GM12878 (cell line): ENCODE data around the gene ZNRF3. TPM values are rescaled to one million over a fixed set of nuclear protein-coding genes. Genes with fewer than 3 reads are reported as not detected.

Experiments used
- ATAC-seq: fragments of 200-7000 bp; cut with Tn5 transposase; 3 replicates; pipeline ENCODE4 v1.9.1; 2020; ENCODE audit warnings: mild to moderate bottlenecking, moderate library complexity
- BruUV-seq: library from RNA; stranded (reverse); fragments of 400-500 nt; replicated peaks from 2 replicates; lab custom pipeline; 2021; lab: Mats Ljungman, UMichigan
- CTCF ChIA-PET: fragments of 300-600 bp; sonication (Branson Sonifier 250); formaldehyde crosslinking; extraction: SDS; loops from one replicate; lab custom pipeline; 2021; ENCODE audit warnings: inconsistent platforms; lab: Yijun Ruan, JAX
- POLR2A ChIA-PET: fragments of 350-600 bp; formaldehyde crosslinking; extraction: SDS; loops from one replicate; lab custom pipeline; 2021; ENCODE audit warnings: inconsistent platforms; lab: Charles Lee
- RAD21 ChIA-PET: fragments of 300-600 bp; sonication (Branson Sonifier 250); formaldehyde crosslinking; loops from one replicate; lab custom pipeline; 2023; ENCODE audit warnings: antibody characterized with exemption; ENCODE audit not compliant: unreplicated experiment; lab: Charles Lee
- SMC1A ChIA-PET: fragments of 300-600 bp; sonication (Branson Sonifier 250); formaldehyde crosslinking; loops from one replicate; lab custom pipeline; 2023; ENCODE audit not compliant: unreplicated experiment, uncharacterized antibody; lab: Charles Lee
- DNase-seq: peaks from one replicate; pipeline ENCODE4 v3.0.0-alpha.2; 2011; ENCODE audit warnings: low read depth, low spot score
- FAIRE-seq: peaks from 3 replicates; lab custom pipeline; 2011; peaks lifted over from hg19 to GRCh38; lab: Jason Lieb, UNC
- H2AFZ ChIP-seq: 2 replicates; pipeline ENCODE4 v1.6.0; 2011; ENCODE audit warnings: low read depth, low read length, control low read depth; ENCODE audit not compliant: control insufficient read depth
- H3K27ac ChIP-seq: 2 replicates; pipeline ENCODE4 v1.5.1; 2011; ENCODE audit warnings: control low read depth; ENCODE audit not compliant: control insufficient read depth, insufficient read depth
- H3K27me3 ChIP-seq, 2 experiments: replicated peaks in 1 of 2; 2 replicates each; pipeline versions ENCODE4 v1.6.0 to v1.6.1; 2011; ENCODE audit warnings: low read length in 1 of 2; ENCODE audit not compliant: control insufficient read depth in 2 of 2, insufficient read depth in 2 of 2
- H3K36me3 ChIP-seq, 2 experiments: 2 replicates each; pipeline ENCODE4 v1.5.1; 2011; ENCODE audit warnings: low read length in 1 of 2; ENCODE audit not compliant: control insufficient read depth in 2 of 2, insufficient read depth in 2 of 2
- H3K4me1 ChIP-seq: 2 replicates; pipeline ENCODE4 v1.6.1; 2011; ENCODE audit warnings: mild to moderate bottlenecking, low read length, moderate library complexity, mixed read lengths; ENCODE audit not compliant: control insufficient read depth, insufficient read depth
- H3K4me2 ChIP-seq: 2 replicates; pipeline ENCODE4 v1.6.0; 2011; ENCODE audit warnings: control low read depth; ENCODE audit not compliant: control insufficient read depth, insufficient read depth
- H3K4me3 ChIP-seq: fragments of 200-600 bp; sonication (generic); 2 replicates; pipeline ENCODE4 v1.5.1; 2016
- H3K79me2 ChIP-seq: 2 replicates; pipeline ENCODE4 v1.6.0; 2011; ENCODE audit warnings: low read length; ENCODE audit not compliant: control insufficient read depth, insufficient read depth
- H3K9ac ChIP-seq: 2 replicates; pipeline ENCODE4 v1.8.0; 2011; ENCODE audit warnings: low read length, control low read depth, mixed read lengths; ENCODE audit not compliant: control insufficient read depth, insufficient read depth
- H3K9me3 ChIP-seq: replicated peaks from 3 replicates; pipeline ENCODE4 v1.5.1; 2011; ENCODE audit warnings: mild to moderate bottlenecking, low read length; ENCODE audit not compliant: control insufficient read depth, insufficient read depth
- H4K20me1 ChIP-seq: 2 replicates; pipeline ENCODE4 v1.6.0; 2011; ENCODE audit not compliant: control insufficient read depth, insufficient read depth
- BRCA1 ChIP-seq: IDR thresholded peaks from 2 replicates; pipeline ENCODE4 v1.6.1; 2011; ENCODE audit warnings: low read depth, low read length, improper control_type of control experiment
- KLF5 ChIP-seq: fragments of 450-650 bp; IDR thresholded peaks from 2 replicates; pipeline ENCODE4 v1.6.1; 2014; ENCODE audit warnings: mild to moderate bottlenecking; ENCODE audit not compliant: partially characterized antibody
- PAX5 ChIP-seq: IDR thresholded peaks from 2 replicates; pipeline ENCODE4 v1.6.1; 2011; ENCODE audit warnings: low read depth, low read length, borderline replicate concordance
- PKNOX1 ChIP-seq: fragments of 450-650 bp; IDR thresholded peaks from 2 replicates; pipeline ENCODE4 v1.6.1; 2016; ENCODE audit warnings: mild to moderate bottlenecking
- STAT3 ChIP-seq: IDR thresholded peaks from 2 replicates; pipeline ENCODE4 v1.6.1; 2011; ENCODE audit warnings: low read depth, low read length, improper control_type of control experiment
- ZBTB4 ChIP-seq: fragments of 450-650 bp; formaldehyde crosslinking; IDR thresholded peaks from 2 replicates; pipeline ENCODE4 v1.4.0; 2022; ENCODE audit warnings: mild to moderate bottlenecking, moderate library complexity
- WGBS: methylation state at CpG from one replicate; pipeline ENCODE4 v1.1.6; 2016; ENCODE audit warnings: low lambda C conversion rate; ENCODE audit not compliant: insufficient replicate concordance, insufficient coverage; ENCODE audit errors: missing lambda C conversion rate; 5-methylcytosine and 5-hydroxymethylcytosine counted together
- in situ Hi-C: fragments of 300-500 bp; cut with MboI; formaldehyde crosslinking; loops from 9 replicates; pipeline ENCODE4 v1.14.3; 2018; ENCODE audit warnings: mixed read lengths
- intact Hi-C: fragments of 100-400 bp; cut with micrococcal nuclease; formaldehyde crosslinking; loops from one replicate; pipeline ENCODE4 v1.14.2; 2022; ENCODE audit not compliant: unreplicated experiment
- polyA plus RNA-seq, 11 experiments: library from polyadenylated mRNA; depleted of rRNA in 4 of 11; unstranded in 6 of 11; stranded (reverse) in 5 of 11; fragments of >200 nt; fragmentation: Nextera tagmentation in 4 of 11; fragmentation: Illumina TruSeq in 1 of 11; extraction: Ambion mirVana in 4 of 11; extraction: Trizol in 1 of 11; gene quantifications; 1 replicate in 1 of 11; 2 replicates in 10 of 11; pipeline versions ENCODE4 v1.2.1 to v1.2.3, GENCODE V29; 2011 to 2016; ENCODE audit warnings: inconsistent platforms in 2 of 11, missing spikeins in 2 of 11, low read depth in 1 of 11
- total RNA-seq, 4 experiments: library from RNA; depleted of rRNA in 3 of 4; stranded (reverse); fragments of >200 nt in 3 of 4; fragmentation: Illumina TruSeq in 1 of 4; extraction: Trizol in 1 of 4; gene quantifications; 2 replicates each; pipeline versions ENCODE4 v1.2.1 to v1.2.3, GENCODE V29; 2013 to 2021
- TF ChIP-seq, protein P1 (sequence below): fragments of 450-650 bp; IDR thresholded peaks from 2 replicates; pipeline ENCODE4 v1.6.1; 2016; ENCODE audit warnings: mild to moderate bottlenecking

Gene ZNRF3
- total and polyA plus RNA-seq, 10 of the 15 experiments (the other 5 are each of a cell fraction or from before 2014, with no cell fraction given): 0.05 to 2.4 (median 0.46) TPM

DNA sequence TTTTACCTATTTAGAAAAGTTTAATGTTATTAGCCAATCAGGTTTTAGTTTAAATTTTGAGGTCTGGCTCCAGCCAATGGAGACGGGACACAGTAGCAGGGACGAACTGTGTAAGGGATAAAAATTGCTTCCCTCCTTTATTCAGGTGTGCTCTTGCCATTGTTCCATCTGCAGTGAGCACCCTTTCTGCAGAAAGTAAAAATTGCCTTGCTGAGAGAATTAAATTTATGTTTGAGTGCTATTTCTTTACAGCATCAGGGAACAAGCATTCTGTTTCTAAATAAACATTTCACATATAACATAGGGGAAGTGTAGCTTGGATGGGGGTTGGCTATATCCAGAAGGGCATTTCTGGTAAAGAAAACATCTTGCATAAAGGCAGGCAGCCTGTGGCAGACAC lies 36.4 kb upstream of the ZNRF3 start:
- 86% methylated on average over 2 of the region's 2 CpGs for WGBS
- ATAC-seq: no peak
- no peak for DNase-seq
- Histone ChIP-seq H3K36me3 (no peaks in the 10 kb centered on the region), H3K27me3 (no peaks in the 10 kb centered on the region), H3K4me3 (no peak overlapping the region), H3K4me1 (no peaks in the 10 kb centered on the region), H3K79me2 (no peaks in the 10 kb centered on the region), H4K20me1 (no peaks in the 10 kb centered on the region), H3K4me2 (no peak overlapping the region), H3K9me3 (peaks cover 2% of the 10 kb centered on the region; the same call in 1 of the 3 replicates), H3K27ac (no peak overlapping the region), H3K9ac (no peak overlapping the region), H2AFZ (no peak overlapping the region)
- POLR2A ChIA-PET: interaction anchor here (0.6 kb wide), 1 partner anchor 33 kb away, joined by 4 read pairs; no protein-coding TSS in a partner anchor
- in situ Hi-C loops (no loop called here), intact Hi-C loops (no loop called here)
- SMC1A ChIA-PET: interaction anchor here (2.0 to 3.7 kb wide), 2 partner anchors 17 to 307 kb away, joined by 5 to 13 read pairs; no protein-coding TSS in a partner anchor
- FAIRE-seq: no peak
- no TSS peak for BruUV-seq
- TF ChIP-seq ZBTB4 (CRISPR knock-in tag) (no peak), PKNOX1 (no peak), KLF5 (peak; percentile 82), PAX5 (no peak), BRCA1 (no peak), STAT3 (no peak)
- TF ChIP-seq, protein P1, sequence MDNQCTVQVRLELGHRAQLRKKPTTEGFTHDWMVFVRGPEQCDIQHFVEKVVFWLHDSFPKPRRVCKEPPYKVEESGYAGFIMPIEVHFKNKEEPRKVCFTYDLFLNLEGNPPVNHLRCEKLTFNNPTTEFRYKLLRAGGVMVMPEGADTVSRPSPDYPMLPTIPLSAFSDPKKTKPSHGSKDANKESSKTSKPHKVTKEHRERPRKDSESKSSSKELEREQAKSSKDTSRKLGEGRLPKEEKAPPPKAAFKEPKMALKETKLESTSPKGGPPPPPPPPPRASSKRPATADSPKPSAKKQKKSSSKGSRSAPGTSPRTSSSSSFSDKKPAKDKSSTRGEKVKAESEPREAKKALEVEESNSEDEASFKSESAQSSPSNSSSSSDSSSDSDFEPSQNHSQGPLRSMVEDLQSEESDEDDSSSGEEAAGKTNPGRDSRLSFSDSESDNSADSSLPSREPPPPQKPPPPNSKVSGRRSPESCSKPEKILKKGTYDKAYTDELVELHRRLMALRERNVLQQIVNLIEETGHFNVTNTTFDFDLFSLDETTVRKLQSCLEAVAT: no peak
- CTCF ChIA-PET: interaction anchor here (1.4 to 4.3 kb wide), 4 partner anchors 17 to 251 kb away, joined by 4 to 16 read pairs (median 7); no protein-coding TSS in a partner anchor
- RAD21 ChIA-PET: interaction anchor here (0.6 to 2.4 kb wide), 3 partner anchors 58 to 249 kb away, joined by 3 to 8 read pairs (median 3); no protein-coding TSS in a partner anchor
